Measurements from ENCODE around the gene HLF. TPM values are rescaled to one million over a fixed set of nuclear protein-coding genes. Genes with fewer than 3 reads are reported as not detected.

The HLF gene
- total and polyA plus RNA-seq, 2 experiments from 2014 or later = 0.29 to 0.74 TPM

- Histone ChIP-seq H3K4me3 (peak overlapping the region; percentile 45), H3K4me1 (ENCODE audit: low read depth) (peaks cover 12% of the 10 kb centered on the region), H3K27me3 (no peaks in the 10 kb centered on the region), H3K9me3 (ENCODE audit: low read depth) (no peaks in the 10 kb centered on the region), H3K27ac (peak overlapping the region; percentile 4), H3K36me3 (no peaks in the 10 kb centered on the region)
- DNase-seq (ENCODE audit: low read depth in 1 of 2, low spot score in 1 of 2) = peak in 1 of 2 donors; percentile 51
- TF ChIP-seq, protein P1, sequence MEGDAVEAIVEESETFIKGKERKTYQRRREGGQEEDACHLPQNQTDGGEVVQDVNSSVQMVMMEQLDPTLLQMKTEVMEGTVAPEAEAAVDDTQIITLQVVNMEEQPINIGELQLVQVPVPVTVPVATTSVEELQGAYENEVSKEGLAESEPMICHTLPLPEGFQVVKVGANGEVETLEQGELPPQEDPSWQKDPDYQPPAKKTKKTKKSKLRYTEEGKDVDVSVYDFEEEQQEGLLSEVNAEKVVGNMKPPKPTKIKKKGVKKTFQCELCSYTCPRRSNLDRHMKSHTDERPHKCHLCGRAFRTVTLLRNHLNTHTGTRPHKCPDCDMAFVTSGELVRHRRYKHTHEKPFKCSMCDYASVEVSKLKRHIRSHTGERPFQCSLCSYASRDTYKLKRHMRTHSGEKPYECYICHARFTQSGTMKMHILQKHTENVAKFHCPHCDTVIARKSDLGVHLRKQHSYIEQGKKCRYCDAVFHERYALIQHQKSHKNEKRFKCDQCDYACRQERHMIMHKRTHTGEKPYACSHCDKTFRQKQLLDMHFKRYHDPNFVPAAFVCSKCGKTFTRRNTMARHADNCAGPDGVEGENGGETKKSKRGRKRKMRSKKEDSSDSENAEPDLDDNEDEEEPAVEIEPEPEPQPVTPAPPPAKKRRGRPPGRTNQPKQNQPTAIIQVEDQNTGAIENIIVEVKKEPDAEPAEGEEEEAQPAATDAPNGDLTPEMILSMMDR (IDR thresholded peaks at IDR 0.05; ENCODE audit: low read depth, low read length) = no peak
Observed at GRCh38 chr17:55238931-55239297, 25.8 kb upstream of the HLF start.

GRCh38 chr17:55241097-55241496 is 23.7 kb upstream of the HLF start:
- H3K4me3 ChIP-seq = no peak overlapping the region
- DNase-seq (ENCODE audit: low read depth in 1 of 2, low spot score in 1 of 2) = no peak
- no peak overlapping the region for H3K27ac ChIP-seq
- peaks cover 12% of the 10 kb centered on the region for H3K4me1 ChIP-seq (ENCODE audit: low read depth)
- H3K27me3 ChIP-seq = no peaks in the 10 kb centered on the region
- H3K9me3 ChIP-seq (ENCODE audit: low read depth) = no peaks in the 10 kb centered on the region
- H3K36me3 ChIP-seq = no peaks in the 10 kb centered on the region
- TF ChIP-seq, protein P1 (IDR thresholded peaks at IDR 0.05; ENCODE audit: low read depth, low read length) = no peak

GRCh38 chr17:55242476-55242875 is 22.3 kb upstream of the HLF start:
- Histone ChIP-seq H3K4me1 (ENCODE audit: low read depth) (peaks cover 12% of the 10 kb centered on the region), H3K9me3 (ENCODE audit: low read depth) (no peaks in the 10 kb centered on the region), H3K4me3 (no peak overlapping the region), H3K27ac (no peak overlapping the region), H3K27me3 (no peaks in the 10 kb centered on the region), H3K36me3 (no peaks in the 10 kb centered on the region)
- TF ChIP-seq, protein P1 (IDR thresholded peaks at IDR 0.05; ENCODE audit: low read depth, low read length) = no peak
- DNase-seq (ENCODE audit: low read depth in 1 of 2, low spot score in 1 of 2) = no peak

DNA sequence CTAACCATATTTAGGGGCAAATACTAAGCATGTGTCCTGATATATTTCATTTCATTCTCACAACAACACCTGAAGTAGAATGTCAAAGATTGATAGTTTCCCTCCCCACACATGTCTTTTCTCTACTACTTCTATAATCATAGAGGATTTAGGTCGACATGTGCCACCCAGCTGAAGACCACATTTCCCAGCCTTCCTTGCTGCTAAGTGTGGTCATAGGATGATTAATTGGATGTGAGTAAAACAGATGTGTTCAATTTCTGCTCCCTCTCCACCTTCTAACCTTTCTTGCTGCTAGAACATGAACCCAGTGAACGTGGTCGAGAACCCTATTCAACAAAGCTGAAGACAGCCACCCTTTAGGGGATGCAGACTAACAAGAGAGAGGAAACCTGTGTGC is 18.8 kb upstream of the HLF start:
- no peak for DNase-seq (ENCODE audit: low read depth in 1 of 2, low spot score in 1 of 2)
- no peaks in the 10 kb centered on the region for H3K36me3 ChIP-seq
- no peak overlapping the region for H3K27ac ChIP-seq
- H3K4me3 ChIP-seq = no peak overlapping the region
- TF ChIP-seq, protein P1 (IDR thresholded peaks at IDR 0.05; ENCODE audit: low read depth, low read length) = no peak
- no peaks in the 10 kb centered on the region for H3K4me1 ChIP-seq (ENCODE audit: low read depth)
- no peaks in the 10 kb centered on the region for H3K9me3 ChIP-seq (ENCODE audit: low read depth)
- no peaks in the 10 kb centered on the region for H3K27me3 ChIP-seq

DNA sequence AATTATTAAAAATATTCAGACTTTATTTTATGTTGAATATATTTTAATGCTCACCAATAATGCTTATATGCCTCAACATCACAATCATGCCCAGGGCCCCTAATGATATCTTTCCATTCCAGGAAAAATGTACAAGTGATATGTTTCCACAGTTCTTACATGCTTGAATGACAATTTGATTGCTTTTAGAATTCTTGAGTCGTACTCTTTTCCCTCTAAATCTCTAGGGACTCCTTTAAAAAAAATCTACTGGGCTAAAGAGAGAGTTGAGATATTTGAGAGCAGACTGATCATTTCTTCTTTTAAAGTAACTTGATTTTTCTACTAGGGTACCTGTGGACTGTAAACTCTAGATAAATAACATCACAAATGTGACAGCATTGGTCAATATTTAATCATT is 18.2 kb upstream of the HLF start:
- Histone ChIP-seq H3K4me3 (no peak overlapping the region), H3K9me3 (ENCODE audit: low read depth) (no peaks in the 10 kb centered on the region), H3K4me1 (ENCODE audit: low read depth) (no peaks in the 10 kb centered on the region), H3K36me3 (no peaks in the 10 kb centered on the region), H3K27ac (no peak overlapping the region), H3K27me3 (no peaks in the 10 kb centered on the region)
- TF ChIP-seq, protein P1 (IDR thresholded peaks at IDR 0.05; ENCODE audit: low read depth, low read length) = no peak
- DNase-seq (ENCODE audit: low read depth in 1 of 2, low spot score in 1 of 2) = no peak

DNA sequence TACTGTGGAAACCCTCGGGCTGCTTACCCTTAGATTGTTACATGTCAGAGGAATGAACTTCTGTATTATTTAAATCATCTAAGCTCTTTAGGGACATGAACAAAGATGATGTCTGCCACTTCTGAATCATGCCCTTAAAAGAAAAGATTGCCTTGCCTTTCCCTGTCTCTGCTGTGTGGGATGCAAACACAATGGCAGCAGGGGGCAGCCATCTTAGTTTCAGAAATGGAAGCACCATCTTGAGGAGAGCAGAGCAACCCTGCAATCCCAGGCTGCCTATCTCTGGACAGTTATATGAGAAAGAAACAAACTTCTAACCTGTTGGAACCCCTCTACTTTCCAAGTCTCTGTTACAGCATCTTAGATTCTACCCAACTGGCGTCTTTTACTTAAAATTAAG is 16.7 kb upstream of the HLF start:
- DNase-seq (ENCODE audit: low read depth in 1 of 2, low spot score in 1 of 2) = no peak
- no peaks in the 10 kb centered on the region for H3K36me3 ChIP-seq
- H3K27me3 ChIP-seq = no peaks in the 10 kb centered on the region
- H3K27ac ChIP-seq = no peak overlapping the region
- H3K9me3 ChIP-seq (ENCODE audit: low read depth) = no peaks in the 10 kb centered on the region
- H3K4me1 ChIP-seq (ENCODE audit: low read depth) = no peaks in the 10 kb centered on the region
- no peak overlapping the region for H3K4me3 ChIP-seq
- TF ChIP-seq, protein P1 (IDR thresholded peaks at IDR 0.05; ENCODE audit: low read depth, low read length) = no peak
